GM12874 (cell line): ENCODE measurements around the gene HECTD1.

Experiments used
- TF ChIP-seq, protein P1 (sequence below): IDR thresholded peaks from 2 replicates; pipeline ENCODE4 v1.5.1; 2011; ENCODE audit warnings: low read depth, mild to moderate bottlenecking, control low read depth, low read length, moderate library complexity; ENCODE audit not compliant: insufficient read depth

HECTD1 gene

DNA sequence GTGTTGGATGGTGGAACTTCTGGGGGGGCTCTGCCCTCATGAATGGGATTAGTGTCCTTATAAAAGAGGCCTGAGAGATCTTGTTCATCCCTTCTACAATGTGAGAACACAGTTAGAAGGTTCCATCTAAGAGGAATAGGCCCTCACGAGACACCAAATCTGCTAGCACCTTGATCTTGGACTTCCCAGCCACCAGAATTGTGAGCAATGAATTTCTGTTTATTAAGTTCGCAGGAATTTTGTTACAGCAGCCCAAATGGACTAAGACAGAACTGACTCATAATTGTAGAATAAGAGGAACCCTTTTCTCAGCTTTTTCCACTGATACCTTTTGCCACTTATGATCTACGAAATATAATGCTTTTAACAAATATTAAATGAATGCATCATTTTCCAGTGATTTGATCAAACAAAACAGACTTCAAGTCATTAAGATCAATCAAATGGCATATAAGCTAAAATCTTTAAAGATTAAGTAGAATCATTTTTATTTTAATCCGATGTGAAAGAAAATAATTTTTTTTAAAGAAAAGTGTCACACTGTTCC, 68.2 kb downstream of the HECTD1 start:
- TF ChIP-seq, protein P1, sequence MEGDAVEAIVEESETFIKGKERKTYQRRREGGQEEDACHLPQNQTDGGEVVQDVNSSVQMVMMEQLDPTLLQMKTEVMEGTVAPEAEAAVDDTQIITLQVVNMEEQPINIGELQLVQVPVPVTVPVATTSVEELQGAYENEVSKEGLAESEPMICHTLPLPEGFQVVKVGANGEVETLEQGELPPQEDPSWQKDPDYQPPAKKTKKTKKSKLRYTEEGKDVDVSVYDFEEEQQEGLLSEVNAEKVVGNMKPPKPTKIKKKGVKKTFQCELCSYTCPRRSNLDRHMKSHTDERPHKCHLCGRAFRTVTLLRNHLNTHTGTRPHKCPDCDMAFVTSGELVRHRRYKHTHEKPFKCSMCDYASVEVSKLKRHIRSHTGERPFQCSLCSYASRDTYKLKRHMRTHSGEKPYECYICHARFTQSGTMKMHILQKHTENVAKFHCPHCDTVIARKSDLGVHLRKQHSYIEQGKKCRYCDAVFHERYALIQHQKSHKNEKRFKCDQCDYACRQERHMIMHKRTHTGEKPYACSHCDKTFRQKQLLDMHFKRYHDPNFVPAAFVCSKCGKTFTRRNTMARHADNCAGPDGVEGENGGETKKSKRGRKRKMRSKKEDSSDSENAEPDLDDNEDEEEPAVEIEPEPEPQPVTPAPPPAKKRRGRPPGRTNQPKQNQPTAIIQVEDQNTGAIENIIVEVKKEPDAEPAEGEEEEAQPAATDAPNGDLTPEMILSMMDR = no peak

DNA sequence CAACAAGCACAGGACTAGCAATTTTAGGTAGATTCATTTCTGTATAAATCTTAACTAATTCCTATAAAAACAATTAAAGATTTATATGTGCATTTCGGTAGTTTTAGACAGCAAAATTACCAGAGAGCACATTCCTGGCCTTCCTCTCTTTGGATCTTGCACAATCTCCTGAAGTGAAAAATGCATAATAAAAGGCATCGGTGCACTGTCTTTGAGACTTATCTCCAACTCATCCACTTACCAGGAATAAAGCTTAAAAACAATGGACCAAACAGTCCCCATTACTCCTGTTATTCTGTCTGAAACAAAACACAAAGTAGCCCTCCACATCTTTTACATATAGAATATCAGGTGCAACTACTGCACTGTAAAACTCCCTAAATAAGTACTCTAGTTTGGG, 69.3 kb downstream of the HECTD1 start:
- TF ChIP-seq, protein P1 = no peak

DNA sequence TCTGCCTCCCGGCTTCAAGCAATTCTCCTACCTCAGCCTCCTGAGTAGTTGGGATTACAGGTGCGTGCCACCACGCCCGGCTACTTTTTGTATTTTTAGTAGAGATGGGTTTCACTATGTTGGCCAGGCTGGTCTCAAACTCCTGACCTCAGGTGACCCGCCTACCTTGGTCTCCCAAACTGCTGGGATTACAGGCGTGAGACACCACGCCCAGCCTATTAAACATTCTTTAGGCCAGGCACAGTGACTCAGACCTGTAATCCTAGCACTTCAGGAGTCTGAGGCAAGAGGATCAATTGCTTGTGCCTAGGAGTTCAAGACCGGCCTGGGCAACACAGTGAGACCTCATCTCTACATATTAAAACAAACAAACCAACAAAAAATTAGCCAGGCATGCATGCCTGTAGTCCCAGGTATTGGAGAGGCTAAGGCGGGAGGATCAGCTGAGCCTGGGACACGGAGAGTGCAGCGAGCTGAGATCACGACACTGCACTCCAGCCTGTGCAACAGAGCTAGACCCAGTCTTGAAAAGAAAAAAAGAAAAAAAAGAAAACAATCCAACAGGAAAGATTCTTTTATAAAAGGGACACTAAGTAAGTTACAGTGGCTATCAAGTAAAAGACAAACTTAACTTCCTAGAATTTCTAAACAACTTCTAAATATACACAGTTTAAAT, 70.2 kb downstream of the HECTD1 start:
- TF ChIP-seq, protein P1 = no peak

DNA sequence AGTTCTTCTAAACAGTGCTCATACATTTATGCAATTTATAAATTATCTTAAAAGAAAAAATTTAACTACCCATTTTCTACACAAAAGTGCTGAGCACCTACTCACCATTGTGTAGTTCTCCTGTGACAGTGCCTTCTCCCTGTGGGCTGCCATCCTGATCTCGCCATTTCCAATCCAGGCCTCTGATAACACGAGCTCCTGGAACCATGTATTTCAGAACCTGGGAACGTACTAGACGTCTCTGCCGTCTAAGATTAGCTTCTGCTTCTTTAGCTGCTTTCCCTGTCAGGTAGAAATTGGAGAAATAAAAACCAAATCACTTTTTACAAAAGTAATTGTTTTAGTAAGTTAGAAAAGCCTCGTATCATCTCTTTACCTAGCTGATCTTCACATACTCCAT, 74.5 kb downstream of the HECTD1 start:
- TF ChIP-seq, protein P1 = no peak

DNA sequence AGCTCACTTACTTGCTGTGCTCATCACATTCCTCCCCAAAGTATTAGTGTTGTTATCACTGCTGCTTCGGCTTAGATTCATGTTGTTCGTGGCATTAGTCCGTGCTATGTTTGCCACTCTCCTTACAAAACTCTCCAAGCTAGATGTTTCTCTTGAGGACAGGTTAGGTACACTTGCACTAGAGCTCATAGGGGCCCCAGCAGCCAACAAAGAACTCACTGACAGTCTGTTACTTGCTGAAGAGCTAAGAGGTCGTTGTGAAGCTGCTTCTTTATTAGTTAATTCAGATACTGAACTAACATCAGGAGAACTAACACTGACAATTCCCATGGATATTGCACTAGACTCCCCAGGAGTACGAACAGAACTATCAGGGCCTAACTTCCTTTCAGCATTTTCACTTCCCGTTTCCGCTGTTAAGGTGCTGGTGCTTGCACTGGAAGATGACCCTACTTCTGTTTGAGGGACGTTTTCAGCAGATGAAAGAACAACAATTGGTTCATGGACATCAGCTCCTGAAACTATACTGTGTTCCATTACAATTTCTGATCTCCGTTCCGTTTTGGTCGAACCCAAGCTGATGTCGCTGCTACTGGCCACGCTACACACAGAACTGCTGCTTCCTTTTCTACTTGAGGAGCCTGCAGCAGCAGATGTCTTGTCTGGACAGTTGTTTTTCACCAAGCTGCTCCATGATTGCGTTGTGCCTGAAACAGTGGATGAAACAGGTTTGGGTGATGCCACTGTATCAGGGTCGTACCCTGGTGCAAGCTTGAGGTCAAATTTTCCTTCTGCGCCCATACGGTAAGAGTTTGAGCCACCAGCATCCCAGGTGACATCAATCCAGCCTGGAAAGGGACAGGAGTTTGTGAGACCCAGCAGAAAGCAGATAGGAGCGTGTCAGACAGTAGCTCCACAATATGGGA, 78.7 kb downstream of the HECTD1 start:
- TF ChIP-seq, protein P1 = no peak

DNA sequence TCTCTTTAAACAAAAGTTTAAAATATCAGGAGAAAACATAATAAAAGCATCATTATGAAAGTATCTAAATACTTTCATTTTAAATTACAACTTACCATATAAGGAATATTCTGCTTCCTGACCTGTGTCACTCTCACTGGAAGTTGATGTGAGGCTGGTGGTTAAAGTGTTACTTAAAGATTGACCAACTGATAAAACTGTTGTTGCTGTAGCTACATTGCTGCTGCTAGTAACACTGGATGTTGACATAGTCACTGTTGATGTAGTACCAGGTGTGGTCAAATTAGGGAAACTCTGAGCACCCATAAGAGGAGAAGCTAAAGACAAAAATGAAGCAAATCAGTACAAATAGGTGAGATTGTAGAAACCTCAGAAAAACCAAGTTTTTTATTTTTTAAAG, 79.9 kb downstream of the HECTD1 start:
- TF ChIP-seq, protein P1 = no peak

DNA sequence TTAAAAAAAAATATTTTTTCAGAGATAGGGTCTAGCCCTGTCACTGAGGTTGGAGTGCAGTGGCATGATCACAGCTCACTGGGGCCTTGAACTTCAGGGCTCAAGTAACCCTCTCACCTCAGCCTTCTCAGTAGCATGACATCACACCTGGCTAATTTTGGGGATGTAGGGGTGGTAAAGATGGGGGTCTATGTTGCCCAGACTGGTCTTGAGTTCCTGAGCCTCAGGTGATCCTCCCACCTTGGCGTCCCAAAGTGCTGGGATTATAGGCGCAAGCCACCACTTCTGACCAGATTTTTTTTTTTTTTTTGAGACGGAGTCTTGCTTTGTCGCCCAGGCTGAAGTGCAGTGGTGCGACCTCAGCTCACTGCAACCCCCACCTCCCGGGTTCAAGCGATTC, 80.9 kb downstream of the HECTD1 start:
- TF ChIP-seq, protein P1 = no peak
